ENCODE results near the gene ATP10D.

DNA sequence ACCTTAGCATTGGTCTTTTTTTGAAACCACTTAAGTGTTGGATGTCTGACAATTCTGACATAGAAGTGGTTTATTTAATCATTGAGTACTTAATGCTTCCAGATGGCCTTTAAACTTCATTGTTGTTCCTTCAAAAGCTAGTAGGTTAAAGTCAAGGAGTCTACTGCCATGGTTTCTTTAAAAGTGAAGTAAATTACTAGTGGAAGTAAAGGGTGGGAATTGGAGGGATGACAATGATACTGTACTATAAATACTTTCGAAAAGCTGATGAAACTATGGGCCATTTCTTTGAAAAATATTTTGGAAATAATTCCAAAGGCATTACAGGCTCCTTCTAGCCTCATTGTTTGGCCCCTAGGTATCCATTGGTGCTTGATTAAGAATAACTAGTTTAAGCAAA lies 51.9 kb downstream of the ATP10D start:
- TF ChIP-seq, protein P1, sequence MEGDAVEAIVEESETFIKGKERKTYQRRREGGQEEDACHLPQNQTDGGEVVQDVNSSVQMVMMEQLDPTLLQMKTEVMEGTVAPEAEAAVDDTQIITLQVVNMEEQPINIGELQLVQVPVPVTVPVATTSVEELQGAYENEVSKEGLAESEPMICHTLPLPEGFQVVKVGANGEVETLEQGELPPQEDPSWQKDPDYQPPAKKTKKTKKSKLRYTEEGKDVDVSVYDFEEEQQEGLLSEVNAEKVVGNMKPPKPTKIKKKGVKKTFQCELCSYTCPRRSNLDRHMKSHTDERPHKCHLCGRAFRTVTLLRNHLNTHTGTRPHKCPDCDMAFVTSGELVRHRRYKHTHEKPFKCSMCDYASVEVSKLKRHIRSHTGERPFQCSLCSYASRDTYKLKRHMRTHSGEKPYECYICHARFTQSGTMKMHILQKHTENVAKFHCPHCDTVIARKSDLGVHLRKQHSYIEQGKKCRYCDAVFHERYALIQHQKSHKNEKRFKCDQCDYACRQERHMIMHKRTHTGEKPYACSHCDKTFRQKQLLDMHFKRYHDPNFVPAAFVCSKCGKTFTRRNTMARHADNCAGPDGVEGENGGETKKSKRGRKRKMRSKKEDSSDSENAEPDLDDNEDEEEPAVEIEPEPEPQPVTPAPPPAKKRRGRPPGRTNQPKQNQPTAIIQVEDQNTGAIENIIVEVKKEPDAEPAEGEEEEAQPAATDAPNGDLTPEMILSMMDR (IDR thresholded peaks at IDR 0.05) = no peak
- no peak for TF ChIP-seq POLR2A (IDR thresholded peaks at IDR 0.05)

All from testis (tissue), 2 donors.